H1 (cell line): ENCODE measurements around the gene TBC1D7.

Experiments used
- CEBPB ChIP-seq: IDR thresholded peaks from 2 replicates; pipeline ENCODE4 v1.6.1; 2012; ENCODE audit warnings: low read depth, low read length
- CREB1 ChIP-seq: IDR thresholded peaks from 2 replicates; pipeline ENCODE4 v1.6.1; 2012; ENCODE audit warnings: inconsistent platforms
- CTCF ChIP-seq, 3 experiments: IDR thresholded peaks; 1 replicate in 2 of 3; 2 replicates in 1 of 3; pipeline versions ENCODE4 v1.5.1 to v1.6.1; 2011; ENCODE audit warnings: low read length in 3 of 3, mild to moderate bottlenecking in 3 of 3, inconsistent platforms in 2 of 3, low read depth in 1 of 3, moderate library complexity in 1 of 3; ENCODE audit not compliant: insufficient read depth in 1 of 3; ENCODE audit errors: control extremely low read depth in 1 of 3
- GTF2F1 ChIP-seq: IDR thresholded peaks from 2 replicates; pipeline ENCODE4 v1.6.1; 2012; ENCODE audit warnings: low read depth, low read length, improper control_type of control experiment, borderline replicate concordance
- POLR2A ChIP-seq, 2 experiments: IDR thresholded peaks; 1 replicate in 1 of 2; 2 replicates in 1 of 2; pipeline ENCODE4 v1.6.1; 2011; ENCODE audit warnings: low read depth in 2 of 2, low read length in 2 of 2, mild to moderate bottlenecking in 2 of 2; ENCODE audit errors: control extremely low read depth in 1 of 2
- POLR2AphosphoS5 ChIP-seq: IDR thresholded peaks from 2 replicates; pipeline ENCODE4 v1.6.1; 2011; ENCODE audit warnings: low read depth, low read length
- RFX5 ChIP-seq: IDR thresholded peaks from 2 replicates; pipeline ENCODE4 v1.6.1; 2011; ENCODE audit warnings: low read depth, low read length, improper control_type of control experiment, borderline replicate concordance
- SP1 ChIP-seq: IDR thresholded peaks from 2 replicates; pipeline ENCODE4 v1.6.1; 2011; ENCODE audit warnings: low read depth, low read length
- SUZ12 ChIP-seq: fragments of 200-600 bp; sonication (generic); IDR thresholded peaks from 2 replicates; pipeline ENCODE4 v1.6.1; 2012; ENCODE audit warnings: mild to moderate bottlenecking, inconsistent platforms, low read length, moderate library complexity, mixed read lengths
- TAF1 ChIP-seq: IDR thresholded peaks from 2 replicates; pipeline ENCODE4 v1.6.1; 2011; ENCODE audit warnings: mild to moderate bottlenecking, low read depth, low read length
- TBP ChIP-seq: IDR thresholded peaks from 2 replicates; pipeline ENCODE4 v1.6.1; 2011; ENCODE audit warnings: low read depth, low read length, improper control_type of control experiment
- TCF12 ChIP-seq: IDR thresholded peaks from 2 replicates; pipeline ENCODE4 v1.6.1; 2011; ENCODE audit warnings: low read depth, mild to moderate bottlenecking, low read length
- YY1 ChIP-seq: IDR thresholded peaks from 2 replicates; pipeline ENCODE4 v1.6.1; 2011; ENCODE audit warnings: low read depth, mild to moderate bottlenecking, low read length

- TF ChIP-seq SP1 (no peak), POLR2AphosphoS5 (no peak), CTCF (IDR thresholded peaks at IDR 0.05; ENCODE audit: control extremely low read depth in 1 of 3, insufficient read depth in 1 of 3, low read depth in 1 of 3, low read length in 3 of 3) (no peak), TAF1 (no peak), CREB1 (no peak), POLR2A (IDR thresholded peaks at IDR 0.05; ENCODE audit: control extremely low read depth in 1 of 2, low read depth in 2 of 2, low read length in 2 of 2) (no peak), GTF2F1 (no peak), SUZ12 (no peak), YY1 (no peak), TBP (no peak), CEBPB (no peak), TCF12 (no peak), RFX5 (no peak)
Observed at GRCh38 chr6:13328875-13329183, 492 bp upstream of the TBC1D7 start.
